ENCODE measurements around the gene ZBTB7C. TPM values are rescaled to one million over a fixed set of nuclear protein-coding genes. Genes with fewer than 3 reads are reported as not detected.

Gene ZBTB7C
- total RNA-seq, 1 donor from 2014 or later, result 1.4 TPM

- DNase-seq (ENCODE audit: low spot score), result no peak
- TF ChIP-seq CTCF (IDR thresholded peaks at IDR 0.05), result no peak
- H3K4me3 Mint-ChIP-seq (ENCODE audit: unreplicated experiment), result no peak overlapping the region
- peaks cover 7% of the 10 kb centered on the region for H3K9me3 Mint-ChIP-seq (ENCODE audit: low read depth)
- no peaks in the 10 kb centered on the region for H3K36me3 Mint-ChIP-seq (ENCODE audit: low read depth)
- no peak overlapping the region for H3K27ac Mint-ChIP-seq (ENCODE audit: unreplicated experiment)
- peaks cover 6% of the 10 kb centered on the region for H3K4me1 Mint-ChIP-seq (ENCODE audit: low read depth)
- peaks cover 48% of the 10 kb centered on the region for H3K27me3 Mint-ChIP-seq (ENCODE audit: low read depth)
Measured at GRCh38 chr18:48058486-48058885, 350.7 kb downstream of the ZBTB7C start.

GRCh38 chr18:48057018-48057417 is 352.2 kb downstream of the ZBTB7C start:
- peaks cover 7% of the 10 kb centered on the region for H3K9me3 Mint-ChIP-seq (ENCODE audit: low read depth)
- H3K27ac Mint-ChIP-seq (ENCODE audit: unreplicated experiment), result no peak overlapping the region
- H3K4me3 Mint-ChIP-seq (ENCODE audit: unreplicated experiment), result no peak overlapping the region
- TF ChIP-seq CTCF (IDR thresholded peaks at IDR 0.05), result no peak
- H3K36me3 Mint-ChIP-seq (ENCODE audit: low read depth), result no peaks in the 10 kb centered on the region
- DNase-seq (ENCODE audit: low spot score), result no peak
- H3K27me3 Mint-ChIP-seq (ENCODE audit: low read depth), result peaks cover 50% of the 10 kb centered on the region
- H3K4me1 Mint-ChIP-seq (ENCODE audit: low read depth), result peaks cover 6% of the 10 kb centered on the region

- no peak overlapping the region for H3K4me3 Mint-ChIP-seq (ENCODE audit: unreplicated experiment)
- H3K27ac Mint-ChIP-seq (ENCODE audit: unreplicated experiment), result no peak overlapping the region
- no peak for TF ChIP-seq CTCF (IDR thresholded peaks at IDR 0.05)
- DNase-seq (ENCODE audit: low spot score), result no peak
- peaks cover 6% of the 10 kb centered on the region for H3K4me1 Mint-ChIP-seq (ENCODE audit: low read depth)
- peaks cover 47% of the 10 kb centered on the region for H3K27me3 Mint-ChIP-seq (ENCODE audit: low read depth)
- no peaks in the 10 kb centered on the region for H3K36me3 Mint-ChIP-seq (ENCODE audit: low read depth)
- peaks cover 7% of the 10 kb centered on the region for H3K9me3 Mint-ChIP-seq (ENCODE audit: low read depth)
Measured at GRCh38 chr18:48055351-48055750, 353.8 kb downstream of the ZBTB7C start.

GRCh38 chr18:48053881-48054816 is 355.0 kb downstream of the ZBTB7C start:
- no peaks in the 10 kb centered on the region for H3K36me3 Mint-ChIP-seq (ENCODE audit: low read depth)
- peaks cover 47% of the 10 kb centered on the region for H3K27me3 Mint-ChIP-seq (ENCODE audit: low read depth)
- H3K27ac Mint-ChIP-seq (ENCODE audit: unreplicated experiment), result no peak overlapping the region
- H3K4me1 Mint-ChIP-seq (ENCODE audit: low read depth), result no peaks in the 10 kb centered on the region
- H3K9me3 Mint-ChIP-seq (ENCODE audit: low read depth), result peaks cover 6% of the 10 kb centered on the region
- TF ChIP-seq CTCF (IDR thresholded peaks at IDR 0.05), result no peak
- DNase-seq (ENCODE audit: low spot score), result no peak
- no peak overlapping the region for H3K4me3 Mint-ChIP-seq (ENCODE audit: unreplicated experiment)

- no peak for TF ChIP-seq CTCF (IDR thresholded peaks at IDR 0.05)
- H3K27ac Mint-ChIP-seq (ENCODE audit: unreplicated experiment), result no peak overlapping the region
- H3K36me3 Mint-ChIP-seq (ENCODE audit: low read depth), result no peaks in the 10 kb centered on the region
- no peak overlapping the region for H3K4me3 Mint-ChIP-seq (ENCODE audit: unreplicated experiment)
- H3K9me3 Mint-ChIP-seq (ENCODE audit: low read depth), result peaks cover 3% of the 10 kb centered on the region
- peaks cover 51% of the 10 kb centered on the region for H3K27me3 Mint-ChIP-seq (ENCODE audit: low read depth)
- H3K4me1 Mint-ChIP-seq (ENCODE audit: low read depth), result no peaks in the 10 kb centered on the region
- no peak for DNase-seq (ENCODE audit: low spot score)
Measured at GRCh38 chr18:48052842-48053241, 356.3 kb downstream of the ZBTB7C start.

Measured in chondrocyte (in vitro differentiated cells).